COLO668 (cell line): Measurements from ENCODE around the gene BCL11B.

Experiments used
- DNase-seq: peaks from one replicate; lab custom pipeline; 2025; ENCODE audit not compliant: unreplicated experiment; lab: John Stamatoyannopoulos, UW

The BCL11B gene

DNA sequence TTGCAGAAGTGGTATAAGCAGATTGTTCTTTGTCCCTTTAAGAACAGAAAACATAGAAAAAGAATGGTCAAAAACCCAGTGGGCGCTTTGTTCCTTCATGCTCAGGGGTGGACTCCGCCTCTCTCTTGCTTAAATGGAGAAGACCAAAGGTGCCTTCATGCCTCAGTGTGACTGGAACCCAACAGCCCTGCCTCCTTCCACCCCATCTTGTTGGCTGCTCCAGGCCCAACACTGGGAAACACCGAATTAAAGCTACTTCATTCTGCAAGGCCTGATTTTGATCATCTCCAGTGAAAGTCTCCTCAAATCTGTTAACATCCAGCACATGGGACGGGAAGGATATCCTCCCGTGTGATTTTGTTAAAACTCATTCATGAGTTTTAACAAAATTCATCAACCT lies 103.7 kb downstream of the BCL11B start:
- DNase-seq = no peak

DNA sequence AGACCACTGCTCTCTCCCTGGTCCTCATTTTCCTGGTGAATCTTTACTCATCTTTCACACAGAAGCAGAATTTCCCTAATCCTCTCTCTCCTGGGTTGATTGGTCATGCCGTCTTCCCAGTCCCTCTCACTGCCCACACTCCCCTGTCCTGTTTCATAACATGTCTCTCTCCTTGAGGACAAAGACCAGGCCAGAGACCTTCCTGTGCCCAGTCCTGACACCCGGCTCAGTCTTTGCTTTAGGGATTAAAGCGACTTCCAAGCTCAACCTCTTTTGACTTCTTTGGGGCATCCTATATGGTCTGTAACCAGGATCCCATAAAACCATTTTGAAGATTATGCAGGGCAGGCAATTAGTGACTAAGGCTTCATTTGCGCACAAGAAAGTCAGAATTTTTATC lies 105.5 kb downstream of the BCL11B start:
- DNase-seq = no peak

DNA sequence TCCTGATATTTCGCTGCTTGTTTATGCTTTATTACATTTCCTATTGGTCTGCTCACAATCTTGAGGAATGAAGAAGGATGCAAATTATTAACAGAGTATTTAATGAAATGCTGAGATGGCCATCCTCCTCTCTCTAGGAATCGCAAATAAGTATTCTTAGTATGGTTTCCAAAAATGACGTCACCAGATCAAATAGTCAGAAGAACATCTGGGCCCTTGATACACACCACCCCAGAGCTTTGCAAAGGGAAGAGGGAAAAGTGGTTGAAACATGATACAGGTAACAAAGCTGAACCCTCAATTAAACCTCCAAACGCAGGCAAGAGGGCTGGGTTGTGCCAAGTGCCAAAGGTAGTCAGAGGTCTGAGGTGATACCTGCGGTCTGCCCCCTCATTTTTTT lies 107.3 kb downstream of the BCL11B start:
- DNase-seq = no peak

DNA sequence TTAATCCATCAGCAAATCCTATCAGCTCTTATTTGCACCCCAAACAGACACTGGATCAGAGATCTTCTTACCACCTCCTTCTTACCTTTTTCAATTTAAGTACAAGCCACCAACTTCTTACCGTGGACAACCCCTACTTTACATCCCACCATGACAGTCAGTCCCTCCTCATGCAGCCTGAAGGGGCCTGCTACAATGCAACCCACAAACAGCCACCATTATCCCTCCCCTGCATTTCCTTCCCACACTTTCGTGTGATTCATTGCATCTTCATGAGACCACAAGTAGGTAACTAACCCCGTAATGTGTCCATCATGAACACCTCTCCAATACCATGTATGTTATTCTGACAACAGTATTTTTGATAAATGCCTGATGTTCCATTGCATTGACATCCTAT lies 108.6 kb downstream of the BCL11B start:
- DNase-seq = no peak

DNA sequence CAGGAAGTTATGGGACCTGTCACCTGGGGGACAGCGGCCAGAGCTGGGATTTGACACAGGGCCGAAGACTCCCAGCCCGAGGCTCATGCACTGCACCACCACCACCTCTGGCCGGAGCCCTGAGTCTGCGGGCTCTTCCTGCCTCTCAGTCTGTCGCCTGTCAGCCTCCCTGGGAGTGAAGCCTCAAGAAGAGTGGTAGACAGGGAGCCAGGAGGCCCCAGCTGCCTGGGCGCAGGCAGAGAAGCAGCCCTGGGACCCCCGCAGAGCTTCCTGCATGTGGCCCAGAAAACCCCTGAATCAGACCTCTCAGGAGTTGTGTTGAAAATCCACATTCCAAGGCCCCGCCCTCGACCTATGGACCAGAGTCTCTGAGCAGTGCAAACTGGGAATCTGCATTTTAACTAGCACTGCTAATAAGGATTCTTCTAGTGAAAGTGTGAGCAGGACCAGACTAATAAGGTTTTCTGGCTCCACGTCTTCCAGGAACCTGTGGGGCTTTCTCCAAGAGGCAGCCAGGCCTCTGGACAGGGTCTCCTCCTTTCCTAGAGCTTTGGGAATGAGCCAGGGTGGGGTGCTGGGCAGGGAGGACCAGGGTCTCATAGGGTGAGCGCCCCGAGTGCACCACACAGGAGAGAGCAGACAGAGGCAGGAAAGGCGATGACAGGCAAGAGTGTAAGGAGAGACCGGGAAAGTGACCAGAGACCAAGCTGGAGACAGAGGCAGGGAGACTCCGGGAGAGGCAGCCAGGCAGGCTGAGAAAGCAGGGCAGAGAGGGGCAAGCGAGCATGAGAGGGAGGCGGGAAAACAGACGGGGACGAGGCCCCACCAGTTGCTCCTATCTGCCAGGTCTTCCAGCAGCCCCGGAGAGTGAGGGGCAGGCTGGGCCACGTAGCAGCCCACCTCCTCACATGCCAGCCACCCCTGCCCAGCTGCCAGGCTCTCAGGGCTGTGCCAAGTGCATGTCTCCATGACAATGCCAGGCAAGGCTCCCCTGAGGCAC lies 112.4 kb downstream of the BCL11B start:
- no peak for DNase-seq

DNA sequence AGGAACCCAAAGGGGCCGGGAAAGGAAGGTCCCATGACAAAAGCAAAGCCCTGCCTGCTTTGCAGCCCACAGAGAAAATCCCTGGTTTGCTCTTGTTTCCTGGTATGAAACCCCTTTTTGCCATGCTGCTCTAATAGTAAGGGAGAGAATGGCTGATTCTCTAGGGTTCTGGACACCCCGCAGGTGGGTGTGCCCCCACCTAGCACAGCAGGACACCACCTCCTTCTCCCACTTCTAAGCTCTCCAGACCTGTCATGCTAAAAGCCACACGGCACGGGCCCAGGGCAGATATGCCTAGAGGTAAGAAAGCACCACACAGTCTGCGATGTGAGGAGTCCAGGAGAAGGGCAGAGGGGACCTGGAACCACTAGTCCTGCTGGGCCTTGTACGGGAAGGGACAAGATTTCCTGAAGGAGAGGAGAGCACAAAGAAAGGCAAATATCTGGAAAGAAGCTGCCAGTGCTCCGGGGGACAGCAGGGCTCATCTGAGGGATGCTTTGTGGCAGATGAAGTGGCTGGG lies 113.3 kb downstream of the BCL11B start:
- no peak for DNase-seq

DNA sequence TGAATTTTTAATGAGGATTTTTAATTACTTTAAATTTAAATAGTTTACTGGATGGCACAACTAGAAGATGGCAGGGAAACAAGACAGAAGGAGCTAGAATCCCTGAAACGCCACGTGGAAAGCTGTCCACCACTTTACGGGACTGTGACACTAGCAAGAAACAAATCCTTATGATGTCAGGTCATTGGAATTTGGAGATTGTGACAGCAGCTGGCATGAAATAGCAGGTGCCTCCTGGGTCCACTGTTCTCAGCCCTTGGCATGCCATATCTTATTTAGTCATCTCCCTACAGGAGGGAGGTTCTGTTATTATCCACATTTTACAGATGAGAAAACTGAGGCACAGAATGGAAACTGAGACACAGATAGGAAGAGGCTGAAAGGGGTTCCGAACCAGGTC lies 113.8 kb downstream of the BCL11B start:
- no peak for DNase-seq

DNA sequence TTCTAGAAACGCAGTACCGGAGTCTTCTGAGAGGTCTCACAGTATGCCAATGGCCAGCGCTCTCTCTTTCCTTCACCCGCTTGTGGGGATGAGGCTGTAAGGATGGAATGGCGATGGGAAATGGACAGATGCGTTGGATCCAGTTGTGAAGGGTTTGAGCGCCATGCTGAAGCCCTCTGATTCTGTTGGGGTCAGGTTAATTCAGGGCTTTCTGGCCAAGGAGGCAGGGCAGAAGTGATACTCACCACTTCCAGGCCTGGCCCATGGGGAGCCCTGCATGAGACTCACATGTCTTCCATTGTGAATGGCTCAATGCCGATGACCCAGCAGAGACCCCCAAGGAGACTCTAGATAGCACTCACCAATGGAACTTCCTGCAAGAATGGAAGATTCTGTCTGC lies 114.3 kb downstream of the BCL11B start:
- no peak for DNase-seq

DNA sequence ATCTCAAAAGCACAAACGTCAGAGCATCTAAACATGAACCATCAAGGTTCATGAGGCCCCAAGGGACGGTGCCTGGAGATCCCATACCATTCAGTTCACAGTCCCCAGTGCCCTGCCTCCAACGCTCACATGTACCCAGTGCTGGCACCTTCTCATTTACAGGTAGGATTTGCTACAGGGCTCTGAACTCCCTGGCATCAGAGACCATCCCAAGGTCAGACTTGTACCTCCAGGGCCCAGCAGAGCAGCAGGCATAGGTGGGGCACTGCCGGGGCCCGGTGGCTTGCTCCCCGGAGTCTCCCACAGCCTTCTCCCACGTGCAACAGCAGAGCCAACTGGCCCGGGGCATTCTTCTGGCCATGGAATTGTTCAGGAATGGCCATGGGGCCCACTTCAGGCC lies 114.8 kb downstream of the BCL11B start:
- no peak for DNase-seq

DNA sequence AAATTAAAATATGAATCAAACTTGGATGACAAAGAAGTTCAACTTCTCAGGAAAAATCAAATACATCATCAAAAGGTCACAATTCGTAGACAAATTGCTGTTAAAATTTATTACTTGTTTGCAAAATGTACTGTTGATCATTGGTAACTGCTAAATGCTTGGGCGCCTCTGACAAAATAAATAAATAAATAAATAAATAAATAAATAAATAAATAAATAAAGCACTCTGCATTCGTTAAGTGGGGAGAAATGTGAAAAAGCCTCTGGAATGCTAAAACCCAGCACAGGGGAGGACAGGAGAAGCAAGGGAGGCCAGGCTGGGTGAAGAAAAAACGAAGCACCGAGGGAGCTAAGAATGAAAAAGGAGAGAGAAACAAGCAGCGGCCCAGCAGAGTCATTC lies 115.2 kb downstream of the BCL11B start:
- no peak for DNase-seq

DNA sequence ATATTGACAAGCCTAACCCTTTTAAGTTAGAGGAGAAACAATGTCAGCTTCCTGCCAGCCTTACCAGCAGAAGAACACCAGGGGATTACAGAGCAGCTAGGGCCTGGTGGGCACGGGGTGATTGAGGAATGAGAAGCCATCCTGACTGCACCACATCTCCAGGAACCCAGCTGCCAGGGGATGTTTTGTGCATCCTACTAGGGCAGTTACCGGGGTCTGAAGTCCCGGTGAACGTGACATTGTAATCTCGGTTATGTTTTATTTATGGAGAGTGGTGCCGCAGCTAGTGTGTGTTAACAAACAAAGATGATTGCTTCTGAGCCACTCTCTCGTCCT lies 115.9 kb downstream of the BCL11B start:
- DNase-seq = no peak

DNA sequence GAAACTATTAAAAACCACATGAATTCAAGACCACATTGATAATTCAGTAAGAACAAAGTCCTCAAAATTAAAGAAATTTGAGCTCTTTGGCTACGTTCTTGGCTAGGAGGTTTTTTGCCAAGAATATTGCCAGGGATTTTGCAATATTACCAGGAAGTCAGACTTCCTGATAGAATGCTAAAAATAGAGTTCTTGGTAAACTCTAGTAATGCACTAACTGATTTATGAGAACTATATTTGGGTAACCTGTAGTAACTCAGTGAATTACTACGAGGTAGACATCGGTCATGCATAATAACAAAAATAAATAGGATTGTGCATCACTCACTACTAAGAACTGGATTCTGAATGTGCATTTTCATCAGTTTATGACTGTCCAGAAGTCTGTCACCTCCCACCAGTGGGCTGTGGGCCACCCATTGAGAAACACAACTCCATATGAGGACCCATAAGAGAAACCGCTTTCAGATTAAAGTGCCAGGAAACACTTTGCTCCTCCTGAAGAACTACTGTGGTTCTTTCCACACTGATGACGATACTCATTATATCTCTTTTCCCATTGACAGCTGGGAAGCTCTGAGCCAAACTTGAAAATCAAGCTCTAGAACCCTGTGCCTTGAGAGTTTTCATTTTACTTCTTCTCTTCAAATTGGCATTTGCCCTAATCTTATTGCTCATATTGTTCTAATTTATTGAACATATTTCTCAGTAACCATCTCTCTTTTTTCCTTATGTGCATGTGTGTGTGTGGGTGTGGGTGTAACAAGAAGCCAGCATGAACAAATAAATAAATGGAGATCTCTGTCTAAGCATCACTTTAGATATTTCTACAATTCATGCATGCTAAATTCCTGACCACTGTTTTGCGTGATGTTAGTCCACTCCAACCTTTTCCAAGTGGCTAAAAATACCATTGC lies 116.6 kb downstream of the BCL11B start:
- no peak for DNase-seq

DNA sequence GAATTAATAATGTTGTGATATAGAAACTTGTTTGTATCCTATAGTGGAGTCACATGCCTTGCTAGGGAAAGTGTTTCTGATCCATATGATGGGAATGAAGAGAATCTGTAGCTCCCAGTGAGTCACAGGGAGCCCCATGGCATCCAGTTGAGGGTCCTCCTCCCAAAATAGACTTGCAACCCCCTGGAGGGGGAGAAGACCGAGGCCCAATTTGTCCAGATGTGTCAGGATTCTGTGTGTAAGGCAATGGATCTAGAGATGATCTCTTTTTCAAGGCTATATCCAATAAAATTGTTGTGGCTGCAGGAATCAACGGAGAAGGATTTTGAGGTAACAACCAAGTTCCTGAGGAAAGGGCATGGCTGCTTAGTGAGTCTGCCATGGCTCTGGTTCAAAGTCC lies 121.8 kb downstream of the BCL11B start:
- DNase-seq = no peak

DNA sequence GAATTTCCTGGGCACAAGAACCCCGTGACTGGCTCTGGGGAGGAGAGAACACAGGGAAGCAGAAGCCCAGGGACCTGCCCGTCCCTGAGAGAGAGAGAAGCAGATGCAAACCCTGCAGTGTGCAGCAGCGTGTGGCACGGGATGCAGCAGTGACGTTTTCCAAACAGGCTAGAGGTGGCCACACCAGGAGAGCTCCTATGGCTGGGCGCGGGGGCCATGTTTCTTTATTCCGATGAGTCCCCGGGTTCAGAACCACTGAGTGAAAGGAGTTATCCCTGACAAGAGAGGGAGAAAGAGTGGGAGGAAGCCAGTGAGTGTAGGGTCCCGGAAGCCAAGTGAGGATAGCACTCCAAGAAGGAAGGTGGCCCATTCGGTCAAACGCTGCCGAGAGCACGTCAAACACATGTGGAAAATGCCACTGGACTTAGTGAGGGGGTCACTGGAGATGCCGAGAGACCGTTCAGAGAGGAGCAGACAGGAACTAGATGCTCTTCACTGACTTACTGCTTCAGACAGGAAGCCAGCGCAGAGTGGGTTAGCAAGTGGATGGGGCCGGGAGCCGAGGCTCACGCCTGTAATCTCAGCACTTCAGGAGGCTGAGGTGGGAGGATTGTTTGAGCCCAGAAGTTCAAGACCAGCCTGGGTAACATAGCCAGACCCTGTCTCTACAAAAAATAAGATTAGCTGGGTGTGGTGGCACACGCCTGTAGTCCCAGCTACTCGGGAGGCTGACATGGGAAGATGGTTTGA lies 123.0 kb downstream of the BCL11B start:
- DNase-seq = no peak

DNA sequence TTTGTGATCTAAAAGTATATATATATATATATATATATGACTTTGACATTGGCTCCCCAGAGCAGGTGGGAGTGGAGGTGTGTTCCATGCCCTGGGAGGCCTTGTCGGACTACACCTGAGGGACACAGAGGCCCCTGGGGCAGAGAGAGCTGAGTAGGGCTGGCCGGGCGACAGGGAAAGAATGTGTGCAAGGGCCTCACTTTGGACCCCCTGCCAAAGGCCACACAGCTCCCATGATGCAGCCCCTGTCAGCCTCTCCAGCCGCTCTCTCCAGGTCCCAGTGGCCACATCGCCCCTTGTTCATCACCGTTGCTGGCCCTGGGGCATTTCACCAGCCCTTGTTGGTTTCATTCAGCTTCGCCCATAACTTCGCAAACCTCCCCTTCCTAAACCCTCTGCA lies 123.9 kb downstream of the BCL11B start:
- no peak for DNase-seq

DNA sequence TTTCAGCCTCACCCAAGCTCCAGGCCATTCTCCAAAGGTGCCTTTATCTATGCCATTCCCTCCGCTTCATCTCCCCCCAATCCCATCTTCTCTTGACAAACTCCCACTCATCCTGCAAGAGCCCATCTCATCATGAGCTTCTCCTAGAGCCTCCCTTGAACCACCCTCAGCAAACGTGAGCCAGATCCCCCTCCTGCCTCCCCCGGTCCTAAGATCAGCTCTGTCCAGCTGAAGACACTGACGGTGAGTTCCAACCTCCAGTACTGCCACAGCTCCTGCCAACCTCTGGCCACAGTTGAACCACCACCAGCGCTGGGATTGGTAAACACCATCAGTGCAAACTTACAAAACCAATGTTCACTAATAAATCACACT lies 124.6 kb downstream of the BCL11B start:
- DNase-seq = no peak

DNA sequence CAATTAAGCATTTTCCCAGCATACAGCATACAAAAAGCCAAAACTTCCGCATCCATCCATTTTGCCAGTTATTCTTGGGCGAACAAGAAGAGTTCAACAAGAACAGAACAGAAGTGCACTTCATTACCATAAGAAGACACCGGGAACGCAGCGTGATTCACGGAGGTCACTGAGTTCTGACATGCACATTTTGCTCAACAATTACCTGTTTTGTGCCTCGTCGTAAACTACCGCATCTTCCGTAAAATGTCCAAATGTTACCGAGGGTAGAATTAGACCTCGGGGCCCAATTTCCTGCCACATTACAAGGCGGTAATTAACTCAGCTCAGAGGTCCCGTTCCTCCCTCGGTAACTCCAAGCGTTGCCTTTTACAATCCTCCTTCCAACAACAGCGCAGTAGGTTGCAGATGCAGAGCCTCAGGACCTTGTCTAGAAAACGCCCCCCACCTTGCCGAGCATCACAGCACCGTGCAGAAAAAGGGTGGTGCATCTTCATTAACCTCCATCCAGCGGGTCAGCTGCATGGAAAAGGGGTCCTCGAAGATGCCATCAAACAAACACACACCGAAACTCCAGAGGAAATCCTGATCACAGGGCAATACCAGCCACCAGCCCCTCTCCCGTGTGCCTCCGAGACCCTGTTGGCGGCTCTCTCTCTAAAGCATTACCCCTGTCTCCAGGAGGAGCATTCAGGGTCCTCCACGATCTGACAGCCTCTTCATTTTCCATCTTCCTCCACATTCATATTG lies 125.2 kb downstream of the BCL11B start:
- no peak for DNase-seq

DNA sequence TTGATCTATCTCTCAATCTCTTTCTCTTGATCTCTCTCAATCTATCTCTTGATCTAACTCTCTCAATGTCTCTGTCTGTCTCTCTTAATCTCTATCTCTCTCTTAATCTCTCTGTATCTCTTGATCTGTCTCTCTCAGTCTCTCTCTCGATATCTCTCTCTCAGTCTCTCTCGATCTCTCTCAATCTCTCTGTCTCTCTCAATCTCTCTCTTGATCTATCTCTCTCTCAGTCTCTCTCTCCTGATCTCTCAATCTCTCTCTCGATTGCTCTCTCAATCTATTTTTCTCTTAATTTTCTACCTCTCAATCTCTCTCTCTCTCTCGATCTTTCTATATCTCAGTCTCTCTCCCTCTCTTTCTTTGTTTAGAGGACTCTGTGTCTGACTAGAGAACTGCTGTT lies 126.7 kb downstream of the BCL11B start:
- no peak for DNase-seq

DNA sequence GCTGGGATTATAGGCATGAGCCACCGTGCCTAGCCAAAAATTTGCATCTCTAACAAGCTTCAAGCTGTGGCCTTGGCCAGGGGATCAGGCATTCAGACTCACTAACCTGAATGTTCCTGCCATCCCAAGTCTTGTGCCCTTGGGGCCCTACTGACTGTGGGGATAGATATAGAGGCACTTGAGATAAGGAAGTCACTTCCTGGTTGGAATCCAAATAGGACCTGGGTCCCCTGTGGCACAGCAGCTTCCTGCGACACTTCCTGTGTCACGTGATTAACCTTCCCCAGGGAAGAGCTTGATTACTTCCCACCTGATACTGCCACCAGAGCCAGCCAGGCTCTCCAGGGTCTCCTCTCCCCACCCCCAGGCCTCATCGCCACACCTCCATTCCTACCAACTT lies 128.2 kb downstream of the BCL11B start:
- DNase-seq = no peak

DNA sequence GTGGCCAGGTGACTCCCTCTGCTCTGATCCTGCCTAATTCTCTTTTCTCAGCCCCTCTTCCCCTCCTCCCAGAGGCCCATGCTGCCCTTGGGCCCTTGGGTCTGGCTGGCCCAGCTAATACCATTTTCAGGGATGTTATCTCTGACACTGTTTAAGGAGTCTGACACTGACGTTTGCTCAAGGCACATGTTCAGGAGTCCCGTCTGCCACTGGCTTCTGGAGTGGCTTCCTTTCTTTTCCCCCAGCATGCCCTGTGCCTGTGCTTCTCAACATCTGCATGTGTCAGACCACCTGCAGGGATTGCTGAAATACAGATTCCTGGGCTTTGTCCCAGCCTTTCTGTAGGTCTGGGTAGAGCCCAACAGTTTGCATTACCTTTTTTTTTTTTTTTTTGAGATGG lies 128.9 kb downstream of the BCL11B start:
- no peak for DNase-seq
